Lower leg skin (tissue), 3 donors: ENCODE results near the gene MSMP.

Experiments
- POLR2A ChIP-seq, 2 donors: fragments of 450-650 bp; IDR thresholded peaks; one replicate each; pipeline ENCODE4 v1.6.1; 2016 to 2017; ENCODE audit warnings: antibody characterized with exemption in 2 of 2, mild to moderate bottlenecking in 1 of 2, moderate library complexity in 1 of 2
- TF ChIP-seq, protein P1 (sequence below), 3 donors: fragments of 450-650 bp; IDR thresholded peaks; one replicate each; pipeline ENCODE4 v1.5.1; 2016; ENCODE audit warnings: antibody characterized with exemption in 3 of 3, mild to moderate bottlenecking in 3 of 3, moderate library complexity in 2 of 3

DNA sequence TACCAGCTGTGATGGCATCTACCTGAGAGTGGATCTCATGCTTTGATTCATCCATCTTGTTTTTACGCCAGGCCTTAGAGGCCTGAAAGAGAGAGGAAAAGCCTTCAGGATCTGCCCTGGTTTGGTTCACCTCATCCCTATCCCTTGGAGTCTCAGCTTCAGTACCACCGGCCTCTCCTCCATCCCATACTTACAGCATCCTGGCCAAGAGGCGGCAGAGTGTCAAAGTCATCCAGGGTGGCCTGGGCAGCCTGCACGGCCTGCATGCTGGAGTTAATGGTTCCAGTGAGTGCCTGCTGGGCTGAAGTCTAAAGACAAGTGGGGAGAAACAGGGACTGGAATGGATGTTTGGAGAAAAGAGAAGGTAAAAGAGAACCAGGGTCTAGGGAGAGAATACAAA, 34.5 kb downstream of the MSMP start:
- TF ChIP-seq, protein P1, sequence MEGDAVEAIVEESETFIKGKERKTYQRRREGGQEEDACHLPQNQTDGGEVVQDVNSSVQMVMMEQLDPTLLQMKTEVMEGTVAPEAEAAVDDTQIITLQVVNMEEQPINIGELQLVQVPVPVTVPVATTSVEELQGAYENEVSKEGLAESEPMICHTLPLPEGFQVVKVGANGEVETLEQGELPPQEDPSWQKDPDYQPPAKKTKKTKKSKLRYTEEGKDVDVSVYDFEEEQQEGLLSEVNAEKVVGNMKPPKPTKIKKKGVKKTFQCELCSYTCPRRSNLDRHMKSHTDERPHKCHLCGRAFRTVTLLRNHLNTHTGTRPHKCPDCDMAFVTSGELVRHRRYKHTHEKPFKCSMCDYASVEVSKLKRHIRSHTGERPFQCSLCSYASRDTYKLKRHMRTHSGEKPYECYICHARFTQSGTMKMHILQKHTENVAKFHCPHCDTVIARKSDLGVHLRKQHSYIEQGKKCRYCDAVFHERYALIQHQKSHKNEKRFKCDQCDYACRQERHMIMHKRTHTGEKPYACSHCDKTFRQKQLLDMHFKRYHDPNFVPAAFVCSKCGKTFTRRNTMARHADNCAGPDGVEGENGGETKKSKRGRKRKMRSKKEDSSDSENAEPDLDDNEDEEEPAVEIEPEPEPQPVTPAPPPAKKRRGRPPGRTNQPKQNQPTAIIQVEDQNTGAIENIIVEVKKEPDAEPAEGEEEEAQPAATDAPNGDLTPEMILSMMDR (IDR thresholded peaks at IDR 0.05): no peak
- no peak for TF ChIP-seq POLR2A (IDR thresholded peaks at IDR 0.05)
